Ureter (tissue), 1 donor: ENCODE results near the gene PRICKLE2. TPM values are rescaled to one million over a fixed set of nuclear protein-coding genes. Genes with fewer than 3 reads are reported as not detected.

Source experiments
- DNase-seq: peaks from one replicate; pipeline ENCODE4 v3.0.0-alpha.2; 2020; ENCODE audit warnings: low spot score
- total RNA-seq: library from RNA; stranded (reverse); gene quantifications from one replicate; pipeline ENCODE4 v1.2.4, GENCODE V29; 2023
- donor health status: DM: yes; HTN: yes; CAD: no.

PRICKLE2 gene
- total RNA-seq, 1 donor from 2014 or later, result 43.7 TPM

GRCh38 chr3:64160000-64160695, 65.1 kb downstream of the PRICKLE2 start:
- no peak for DNase-seq

GRCh38 chr3:64158334-64158733, 66.9 kb downstream of the PRICKLE2 start:
- DNase-seq, result no peak

GRCh38 chr3:64157150-64158035, 67.9 kb downstream of the PRICKLE2 start:
- peak; percentile 62 for DNase-seq

- no peak for DNase-seq
These were observed 69.9 kb downstream of the PRICKLE2 start for GRCh38 chr3:64155328-64155727.

GRCh38 chr3:64152676-64153466, 72.4 kb downstream of the PRICKLE2 start:
- DNase-seq, result no peak

- no peak for DNase-seq
These were observed 73.2 kb downstream of the PRICKLE2 start for GRCh38 chr3:64152086-64152485.

- no peak for DNase-seq
These were observed 73.9 kb downstream of the PRICKLE2 start for GRCh38 chr3:64151342-64151871.

- peak; percentile 63 for DNase-seq
These were observed 74.6 kb downstream of the PRICKLE2 start for GRCh38 chr3:64150623-64151207.

GRCh38 chr3:64149886-64150285, 75.4 kb downstream of the PRICKLE2 start:
- DNase-seq, result no peak

- no peak for DNase-seq
These were observed 76.2 kb downstream of the PRICKLE2 start for GRCh38 chr3:64148955-64149653.

- no peak for DNase-seq
These were observed 78.1 kb downstream of the PRICKLE2 start for GRCh38 chr3:64147211-64147610.

GRCh38 chr3:64145438-64145837, 79.8 kb downstream of the PRICKLE2 start:
- no peak for DNase-seq

- no peak for DNase-seq
These were observed 80.9 kb downstream of the PRICKLE2 start for GRCh38 chr3:64144241-64144900.

- no peak for DNase-seq
These were observed 81.7 kb downstream of the PRICKLE2 start for GRCh38 chr3:64143409-64144130.

- no peak for DNase-seq
These were observed 83.8 kb downstream of the PRICKLE2 start for GRCh38 chr3:64141476-64141875.

GRCh38 chr3:64140651-64141050, 84.6 kb downstream of the PRICKLE2 start:
- no peak for DNase-seq

GRCh38 chr3:64138656-64139375, 86.5 kb downstream of the PRICKLE2 start:
- DNase-seq, result no peak

- no peak for DNase-seq
These were observed 87.2 kb downstream of the PRICKLE2 start for GRCh38 chr3:64138046-64138445.

- no peak for DNase-seq
These were observed 90.4 kb downstream of the PRICKLE2 start for GRCh38 chr3:64134882-64135281.
